HEK293 (cell line): Measurements from ENCODE around the gene TTYH1.

Experiments used
- GFI1B ChIP-seq: fragments of 450-650 bp; formaldehyde crosslinking; IDR thresholded peaks from 2 replicates; pipeline ENCODE4 v1.5.1; 2016; ENCODE audit warnings: missing biosample characterization, missing genetic modification characterization
- KLF10 ChIP-seq: fragments of 450-650 bp; IDR thresholded peaks from 2 replicates; pipeline ENCODE4 v1.5.1; 2018; ENCODE audit warnings: missing biosample characterization, mild to moderate bottlenecking, missing genetic modification characterization
- MEIS1 ChIP-seq: sonication (generic); formaldehyde crosslinking; IDR thresholded peaks from 2 replicates; pipeline ENCODE4 v1.8.1; 2022; ENCODE audit warnings: missing genetic modification reagents, mild to moderate bottlenecking, borderline replicate concordance
- OSR2 ChIP-seq: fragments of 450-650 bp; formaldehyde crosslinking; IDR thresholded peaks from 2 replicates; pipeline ENCODE4 v1.5.1; 2016; ENCODE audit warnings: missing biosample characterization, missing genetic modification characterization
- PRDM4 ChIP-seq: fragments of 450-650 bp; formaldehyde crosslinking; IDR thresholded peaks from 2 replicates; pipeline ENCODE4 v1.5.1; 2017; ENCODE audit warnings: missing biosample characterization, missing genetic modification characterization
- TRIM28 ChIP-seq: IDR thresholded peaks from 2 replicates; pipeline ENCODE4 v1.6.1; 2011; ENCODE audit warnings: low read length, control low read depth, borderline replicate concordance
- ZBTB21 ChIP-seq: fragments of 450-650 bp; formaldehyde crosslinking; IDR thresholded peaks from 2 replicates; pipeline ENCODE4 v1.5.1; 2017; ENCODE audit warnings: missing biosample characterization, missing genetic modification characterization
- ZBTB7A ChIP-seq: fragments of 450-650 bp; formaldehyde crosslinking; IDR thresholded peaks from 2 replicates; pipeline ENCODE4 v1.5.1; 2016; ENCODE audit warnings: low read depth, missing biosample characterization, missing genetic modification characterization
- ZNF112 ChIP-seq: fragments of 450-650 bp; formaldehyde crosslinking; IDR thresholded peaks from 2 replicates; pipeline ENCODE4 v1.5.0; 2017; ENCODE audit warnings: missing biosample characterization, missing genetic modification characterization
- ZNF132 ChIP-seq: fragments of 450-650 bp; formaldehyde crosslinking; IDR thresholded peaks from 2 replicates; pipeline ENCODE4 v1.5.1; 2017; ENCODE audit warnings: missing biosample characterization, missing genetic modification characterization, borderline replicate concordance
- ZNF133 ChIP-seq: fragments of 450-650 bp; formaldehyde crosslinking; IDR thresholded peaks from 2 replicates; pipeline ENCODE4 v1.5.1; 2016; ENCODE audit warnings: missing biosample characterization, missing genetic modification characterization
- ZNF140 ChIP-seq: fragments of 450-650 bp; formaldehyde crosslinking; IDR thresholded peaks from 2 replicates; pipeline ENCODE4 v1.5.1; 2016; ENCODE audit warnings: missing biosample characterization, missing genetic modification characterization
- ZNF274 ChIP-seq, 2 experiments: fragments of 200-500 bp in 1 of 2; fragments of 450-650 bp in 1 of 2; sonication (Bioruptor generic) in 1 of 2; formaldehyde crosslinking in 1 of 2; IDR thresholded peaks; 2 replicates each; pipeline versions ENCODE4 v1.5.1 to v1.6.1; 2014 to 2016; ENCODE audit warnings: borderline replicate concordance in 1 of 2, inconsistent platforms in 1 of 2, low read length in 1 of 2, missing biosample characterization in 1 of 2, missing genetic modification characterization in 1 of 2
- ZNF341 ChIP-seq: fragments of 450-650 bp; formaldehyde crosslinking; IDR thresholded peaks from 2 replicates; pipeline ENCODE4; 2016; ENCODE audit warnings: low read depth, missing biosample characterization, missing genetic modification characterization
- ZNF350 ChIP-seq: fragments of 450-650 bp; formaldehyde crosslinking; IDR thresholded peaks from 2 replicates; pipeline ENCODE4 v1.5.0; 2017; ENCODE audit warnings: missing biosample characterization, mild to moderate bottlenecking, missing genetic modification characterization
- ZNF354C ChIP-seq: fragments of 450-650 bp; formaldehyde crosslinking; IDR thresholded peaks from 2 replicates; pipeline ENCODE4 v1.5.1; 2016; ENCODE audit warnings: missing biosample characterization, missing genetic modification characterization, low read depth, borderline replicate concordance
- ZNF416 ChIP-seq: fragments of 450-650 bp; formaldehyde crosslinking; IDR thresholded peaks from 2 replicates; pipeline ENCODE4 v1.5.1; 2016; ENCODE audit warnings: missing biosample characterization, missing genetic modification characterization
- ZNF549 ChIP-seq: fragments of 450-650 bp; IDR thresholded peaks from 2 replicates; pipeline ENCODE4 v1.5.1; 2018; ENCODE audit warnings: missing biosample characterization, missing genetic modification characterization, mild to moderate bottlenecking, inconsistent platforms, moderate library complexity
- ZNF571 ChIP-seq: fragments of 450-650 bp; formaldehyde crosslinking; IDR thresholded peaks from 2 replicates; pipeline ENCODE4 v1.5.0; 2017; ENCODE audit warnings: missing biosample characterization, missing genetic modification characterization
- ZNF670 ChIP-seq: fragments of 450-650 bp; formaldehyde crosslinking; IDR thresholded peaks from 2 replicates; pipeline ENCODE4 v1.5.1; 2016; ENCODE audit warnings: missing biosample characterization, missing genetic modification characterization, low read depth
- ZNF707 ChIP-seq: fragments of 450-650 bp; formaldehyde crosslinking; IDR thresholded peaks from 2 replicates; pipeline ENCODE4 v1.5.1; 2016; ENCODE audit warnings: missing biosample characterization, missing genetic modification characterization
- TF ChIP-seq, protein P1 (sequence below): fragments of 450-650 bp; formaldehyde crosslinking; IDR thresholded peaks from 2 replicates; pipeline ENCODE4 v1.5.1; 2016; ENCODE audit warnings: missing biosample characterization, missing genetic modification characterization
- TF ChIP-seq, protein P2 (sequence below): fragments of 450-650 bp; IDR thresholded peaks from 2 replicates; pipeline ENCODE4 v1.5.1; 2018; ENCODE audit warnings: missing biosample characterization, missing genetic modification characterization
- TF ChIP-seq, protein P3 (sequence below): fragments of 450-650 bp; formaldehyde crosslinking; IDR thresholded peaks from 2 replicates; pipeline ENCODE4 v1.5.1; 2016; ENCODE audit warnings: missing biosample characterization, missing genetic modification characterization
- TF ChIP-seq, protein P4 (sequence below): fragments of 450-650 bp; formaldehyde crosslinking; IDR thresholded peaks from 2 replicates; pipeline ENCODE4 v1.5.1; 2016; ENCODE audit warnings: missing biosample characterization, missing genetic modification characterization, low read depth
- TF ChIP-seq, protein P5 (sequence below): fragments of 450-650 bp; formaldehyde crosslinking; IDR thresholded peaks from 2 replicates; pipeline ENCODE4 v1.5.1; 2016; ENCODE audit warnings: missing biosample characterization, missing genetic modification characterization

TTYH1 gene

GRCh38 chr19:54448774-54449700 lies 33.8 kb downstream of the TTYH1 start, which contains the start of gene LENG8 (continued):
- TF ChIP-seq TRIM28 (no peak), ZNF670 (no peak), ZNF416 (tag by site-specific recombination) (no peak), ZBTB7A (tag by site-specific recombination) (no peak), MEIS1 (CRISPR knock-in tag) (no peak), ZNF549 (tag by site-specific recombination) (no peak), ZNF354C (no peak), GFI1B (tag by site-specific recombination) (no peak), ZNF133 (tag by site-specific recombination) (no peak), ZNF132 (tag by site-specific recombination) (no peak), OSR2 (no peak), ZNF341 (peak; percentile 51; the same call in 1 of the 2 replicates), ZBTB21 (tag by site-specific recombination) (peak; percentile 97), ZNF140 (tag by site-specific recombination) (no peak), ZNF350 (tag by site-specific recombination) (no peak), ZNF112 (tag by site-specific recombination) (no peak), KLF10 (no peak), ZNF707 (no peak), ZNF274 (IDR thresholded peaks at IDR 0.05; ENCODE audit: low read length) (no peak), ZNF274 (tag by site-specific recombination; IDR thresholded peaks at IDR 0.05; ENCODE audit: borderline replicate concordance) (no peak), PRDM4 (no peak), ZNF571 (tag by site-specific recombination) (no peak)
- TF ChIP-seq, protein P1, sequence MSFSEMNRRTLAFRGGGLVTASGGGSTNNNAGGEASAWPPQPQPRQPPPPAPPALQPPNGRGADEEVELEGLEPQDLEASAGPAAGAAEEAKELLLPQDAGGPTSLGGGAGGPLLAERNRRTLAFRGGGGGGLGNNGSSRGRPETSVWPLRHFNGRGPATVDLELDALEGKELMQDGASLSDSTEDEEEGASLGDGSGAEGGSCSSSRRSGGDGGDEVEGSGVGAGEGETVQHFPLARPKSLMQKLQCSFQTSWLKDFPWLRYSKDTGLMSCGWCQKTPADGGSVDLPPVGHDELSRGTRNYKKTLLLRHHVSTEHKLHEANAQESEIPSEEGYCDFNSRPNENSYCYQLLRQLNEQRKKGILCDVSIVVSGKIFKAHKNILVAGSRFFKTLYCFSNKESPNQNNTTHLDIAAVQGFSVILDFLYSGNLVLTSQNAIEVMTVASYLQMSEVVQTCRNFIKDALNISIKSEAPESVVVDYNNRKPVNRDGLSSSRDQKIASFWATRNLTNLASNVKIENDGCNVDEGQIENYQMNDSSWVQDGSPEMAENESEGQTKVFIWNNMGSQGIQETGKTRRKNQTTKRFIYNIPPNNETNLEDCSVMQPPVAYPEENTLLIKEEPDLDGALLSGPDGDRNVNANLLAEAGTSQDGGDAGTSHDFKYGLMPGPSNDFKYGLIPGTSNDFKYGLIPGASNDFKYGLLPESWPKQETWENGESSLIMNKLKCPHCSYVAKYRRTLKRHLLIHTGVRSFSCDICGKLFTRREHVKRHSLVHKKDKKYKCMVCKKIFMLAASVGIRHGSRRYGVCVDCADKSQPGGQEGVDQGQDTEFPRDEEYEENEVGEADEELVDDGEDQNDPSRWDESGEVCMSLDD (tag by site-specific recombination), result 0 out of 2 replicates have a peak, but pooled peaks have one; percentile 25
- TF ChIP-seq, protein P2, sequence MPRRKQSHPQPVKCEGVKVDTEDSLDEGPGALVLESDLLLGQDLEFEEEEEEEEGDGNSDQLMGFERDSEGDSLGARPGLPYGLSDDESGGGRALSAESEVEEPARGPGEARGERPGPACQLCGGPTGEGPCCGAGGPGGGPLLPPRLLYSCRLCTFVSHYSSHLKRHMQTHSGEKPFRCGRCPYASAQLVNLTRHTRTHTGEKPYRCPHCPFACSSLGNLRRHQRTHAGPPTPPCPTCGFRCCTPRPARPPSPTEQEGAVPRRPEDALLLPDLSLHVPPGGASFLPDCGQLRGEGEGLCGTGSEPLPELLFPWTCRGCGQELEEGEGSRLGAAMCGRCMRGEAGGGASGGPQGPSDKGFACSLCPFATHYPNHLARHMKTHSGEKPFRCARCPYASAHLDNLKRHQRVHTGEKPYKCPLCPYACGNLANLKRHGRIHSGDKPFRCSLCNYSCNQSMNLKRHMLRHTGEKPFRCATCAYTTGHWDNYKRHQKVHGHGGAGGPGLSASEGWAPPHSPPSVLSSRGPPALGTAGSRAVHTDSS (tag by site-specific recombination), result no peak
- TF ChIP-seq, protein P3, sequence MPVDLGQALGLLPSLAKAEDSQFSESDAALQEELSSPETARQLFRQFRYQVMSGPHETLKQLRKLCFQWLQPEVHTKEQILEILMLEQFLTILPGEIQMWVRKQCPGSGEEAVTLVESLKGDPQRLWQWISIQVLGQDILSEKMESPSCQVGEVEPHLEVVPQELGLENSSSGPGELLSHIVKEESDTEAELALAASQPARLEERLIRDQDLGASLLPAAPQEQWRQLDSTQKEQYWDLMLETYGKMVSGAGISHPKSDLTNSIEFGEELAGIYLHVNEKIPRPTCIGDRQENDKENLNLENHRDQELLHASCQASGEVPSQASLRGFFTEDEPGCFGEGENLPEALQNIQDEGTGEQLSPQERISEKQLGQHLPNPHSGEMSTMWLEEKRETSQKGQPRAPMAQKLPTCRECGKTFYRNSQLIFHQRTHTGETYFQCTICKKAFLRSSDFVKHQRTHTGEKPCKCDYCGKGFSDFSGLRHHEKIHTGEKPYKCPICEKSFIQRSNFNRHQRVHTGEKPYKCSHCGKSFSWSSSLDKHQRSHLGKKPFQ (tag by site-specific recombination), result no peak
- TF ChIP-seq, protein P4, sequence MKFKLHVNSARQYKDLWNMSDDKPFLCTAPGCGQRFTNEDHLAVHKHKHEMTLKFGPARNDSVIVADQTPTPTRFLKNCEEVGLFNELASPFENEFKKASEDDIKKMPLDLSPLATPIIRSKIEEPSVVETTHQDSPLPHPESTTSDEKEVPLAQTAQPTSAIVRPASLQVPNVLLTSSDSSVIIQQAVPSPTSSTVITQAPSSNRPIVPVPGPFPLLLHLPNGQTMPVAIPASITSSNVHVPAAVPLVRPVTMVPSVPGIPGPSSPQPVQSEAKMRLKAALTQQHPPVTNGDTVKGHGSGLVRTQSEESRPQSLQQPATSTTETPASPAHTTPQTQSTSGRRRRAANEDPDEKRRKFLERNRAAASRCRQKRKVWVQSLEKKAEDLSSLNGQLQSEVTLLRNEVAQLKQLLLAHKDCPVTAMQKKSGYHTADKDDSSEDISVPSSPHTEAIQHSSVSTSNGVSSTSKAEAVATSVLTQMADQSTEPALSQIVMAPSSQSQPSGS, result peak; percentile 81
- TF ChIP-seq, protein P5, sequence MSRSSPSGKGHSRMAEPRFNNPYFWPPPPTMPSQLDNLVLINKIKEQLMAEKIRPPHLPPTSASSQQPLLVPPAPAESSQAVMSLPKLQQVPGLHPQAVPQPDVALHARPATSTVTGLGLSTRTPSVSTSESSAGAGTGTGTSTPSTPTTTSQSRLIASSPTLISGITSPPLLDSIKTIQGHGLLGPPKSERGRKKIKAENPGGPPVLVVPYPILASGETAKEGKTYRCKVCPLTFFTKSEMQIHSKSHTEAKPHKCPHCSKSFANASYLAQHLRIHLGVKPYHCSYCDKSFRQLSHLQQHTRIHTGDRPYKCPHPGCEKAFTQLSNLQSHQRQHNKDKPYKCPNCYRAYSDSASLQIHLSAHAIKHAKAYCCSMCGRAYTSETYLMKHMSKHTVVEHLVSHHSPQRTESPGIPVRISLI (tag by site-specific recombination), result peak; percentile 94
